PC-3 (cell line): ENCODE measurements around the gene SYNE4. TPM values are rescaled to one million over a fixed set of nuclear protein-coding genes. Genes with fewer than 3 reads are reported as not detected.

Experiments used
- ATAC-seq: fragments of 200-7000 bp; cut with Tn5 transposase; 2 replicates; pipeline ENCODE4 v1.9.1; 2020; ENCODE audit warnings: mild to moderate bottlenecking, moderate library complexity
- BruUV-seq: library from RNA; stranded (reverse); fragments of 400-500 nt; replicated peaks from 2 replicates; lab custom pipeline; 2021; lab: Mats Ljungman, UMichigan
- CTCF ChIA-PET: fragments of 300-600 bp; sonication (Branson Sonifier 250); formaldehyde crosslinking; loops from one replicate; lab custom pipeline; 2022; ENCODE audit warnings: antibody characterized with exemption; lab: Charles Lee
- POLR2A ChIA-PET: fragments of 300-600 bp; sonication (Branson Sonifier 250); formaldehyde crosslinking; loops from one replicate; lab custom pipeline; 2022; ENCODE audit warnings: antibody characterized with exemption; ENCODE audit not compliant: unreplicated experiment; lab: Charles Lee
- DNase-seq: peaks from one replicate; pipeline ENCODE4 v3.0.0-alpha.2; 2015
- H2AFZ ChIP-seq: fragments of 300-600 bp; sonication (generic); 2 replicates; pipeline ENCODE4 v1.6.0; 2016; ENCODE audit warnings: antibody characterized with exemption, low read length
- H3F3A ChIP-seq: fragments of 300-600 bp; sonication (generic); one replicate; pipeline ENCODE4 v1.6.0; 2017; ENCODE audit warnings: antibody characterized with exemption, low read length, control low read depth, mild to moderate bottlenecking; ENCODE audit not compliant: unreplicated experiment
- H3K27ac ChIP-seq: fragments of 300-600 bp; sonication (generic); 2 replicates; pipeline ENCODE4 v1.5.1; 2016; ENCODE audit warnings: mild to moderate bottlenecking, low read length
- H3K27me3 ChIP-seq: fragments of 300-600 bp; sonication (generic); 2 replicates; pipeline ENCODE4 v1.6.1; 2016; ENCODE audit warnings: low read length, mixed read lengths
- H3K36me3 ChIP-seq: fragments of 300-600 bp; sonication (generic); 2 replicates; pipeline ENCODE4 v1.6.1; 2016; ENCODE audit warnings: low read depth, mixed run types, low read length, mixed read lengths
- H3K4me1 ChIP-seq: fragments of 300-600 bp; sonication (generic); 2 replicates; pipeline ENCODE4 v1.5.1; 2016; ENCODE audit warnings: low read length; ENCODE audit not compliant: insufficient read depth
- H3K4me2 ChIP-seq: fragments of 300-600 bp; sonication (generic); 2 replicates; pipeline ENCODE4 v1.6.0; 2016; ENCODE audit warnings: low read length
- H3K4me3 ChIP-seq: fragments of 300-600 bp; sonication (generic); 2 replicates; pipeline ENCODE4 v1.5.1; 2016; ENCODE audit warnings: mild to moderate bottlenecking, low read length, mixed read lengths
- H3K79me2 ChIP-seq: fragments of 300-600 bp; sonication (generic); 2 replicates; pipeline ENCODE4 v1.6.1; 2017; ENCODE audit warnings: low read length, mixed read lengths
- H3K9ac ChIP-seq: fragments of 300-600 bp; sonication (generic); 2 replicates; pipeline ENCODE4 v1.6.0; 2016; ENCODE audit warnings: mild to moderate bottlenecking, low read length
- H3K9me2 ChIP-seq: fragments of 300-600 bp; sonication (generic); replicated peaks from 2 replicates; pipeline ENCODE4 v1.6.1; 2016; ENCODE audit warnings: mixed run types, low read length, mixed read lengths
- H3K9me3 ChIP-seq: fragments of 300-600 bp; sonication (generic); 2 replicates; pipeline ENCODE4 v1.6.1; 2016; ENCODE audit warnings: low read length, mixed read lengths
- H4K20me1 ChIP-seq: fragments of 300-600 bp; sonication (generic); 2 replicates; pipeline ENCODE4 v1.6.1; 2016; ENCODE audit warnings: low read length, mixed read lengths
- EZH2 ChIP-seq: fragments of 300-600 bp; sonication (generic); IDR thresholded peaks from one replicate; pipeline ENCODE4 v1.6.1; 2017; ENCODE audit warnings: antibody characterized with exemption, mild to moderate bottlenecking, low read length; ENCODE audit not compliant: unreplicated experiment
- EZH2phosphoT487 ChIP-seq: fragments of 300-600 bp; sonication (generic); IDR thresholded peaks from 2 replicates; pipeline ENCODE4 v1.6.1; 2018; ENCODE audit warnings: mild to moderate bottlenecking, antibody characterized with exemption, low read length, borderline replicate concordance
- intact Hi-C: fragments of 100-400 bp; cut with micrococcal nuclease; formaldehyde crosslinking; loops from 2 replicates; pipeline ENCODE4 v1.9.0; 2023
- total RNA-seq: library from RNA; depleted of rRNA; stranded (reverse); fragments of >200 nt; gene quantifications from 2 replicates; pipeline ENCODE4 v1.2.3, GENCODE V29; 2014
- TF ChIP-seq, protein P1 (sequence below): fragments of 300-600 bp; sonication (generic); conservative IDR thresholded peaks from 2 replicates; pipeline ENCODE4 v1.5.1; 2017; ENCODE audit warnings: antibody characterized with exemption, low read depth, mild to moderate bottlenecking, low read length

Gene SYNE4
- total RNA-seq, 1 experiment from 2014 or later, result 0.77 TPM

DNA sequence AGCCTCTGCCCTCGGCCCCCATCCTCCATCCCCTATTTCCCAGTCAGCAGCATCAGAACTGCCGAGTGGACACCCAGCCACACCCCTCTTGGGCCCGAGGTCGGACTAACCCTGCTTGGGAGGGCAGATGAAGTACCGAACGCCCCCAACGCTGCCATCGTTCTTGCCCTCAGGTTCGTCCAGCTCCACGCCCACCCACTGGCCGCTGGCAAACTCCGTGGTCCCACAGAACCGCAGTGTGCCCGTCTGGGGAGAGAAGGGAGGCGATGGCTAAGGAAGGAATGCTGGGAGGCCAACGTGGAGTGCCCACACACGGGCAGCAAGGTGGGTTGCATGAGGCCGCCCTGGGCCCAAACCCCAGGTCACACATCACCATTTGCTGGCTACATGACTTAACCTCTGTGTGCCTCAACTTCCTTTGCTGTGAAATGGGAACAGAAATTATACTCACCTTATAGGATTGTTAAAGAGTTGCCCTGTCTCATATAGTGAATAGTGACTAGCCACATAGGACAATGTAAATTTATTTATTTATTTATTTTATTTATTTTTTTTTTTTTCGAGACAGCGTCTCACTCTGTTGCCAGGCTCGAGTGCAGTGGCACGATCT is 10.6 kb upstream of the SYNE4 start:
- ATAC-seq, result no peak

DNA sequence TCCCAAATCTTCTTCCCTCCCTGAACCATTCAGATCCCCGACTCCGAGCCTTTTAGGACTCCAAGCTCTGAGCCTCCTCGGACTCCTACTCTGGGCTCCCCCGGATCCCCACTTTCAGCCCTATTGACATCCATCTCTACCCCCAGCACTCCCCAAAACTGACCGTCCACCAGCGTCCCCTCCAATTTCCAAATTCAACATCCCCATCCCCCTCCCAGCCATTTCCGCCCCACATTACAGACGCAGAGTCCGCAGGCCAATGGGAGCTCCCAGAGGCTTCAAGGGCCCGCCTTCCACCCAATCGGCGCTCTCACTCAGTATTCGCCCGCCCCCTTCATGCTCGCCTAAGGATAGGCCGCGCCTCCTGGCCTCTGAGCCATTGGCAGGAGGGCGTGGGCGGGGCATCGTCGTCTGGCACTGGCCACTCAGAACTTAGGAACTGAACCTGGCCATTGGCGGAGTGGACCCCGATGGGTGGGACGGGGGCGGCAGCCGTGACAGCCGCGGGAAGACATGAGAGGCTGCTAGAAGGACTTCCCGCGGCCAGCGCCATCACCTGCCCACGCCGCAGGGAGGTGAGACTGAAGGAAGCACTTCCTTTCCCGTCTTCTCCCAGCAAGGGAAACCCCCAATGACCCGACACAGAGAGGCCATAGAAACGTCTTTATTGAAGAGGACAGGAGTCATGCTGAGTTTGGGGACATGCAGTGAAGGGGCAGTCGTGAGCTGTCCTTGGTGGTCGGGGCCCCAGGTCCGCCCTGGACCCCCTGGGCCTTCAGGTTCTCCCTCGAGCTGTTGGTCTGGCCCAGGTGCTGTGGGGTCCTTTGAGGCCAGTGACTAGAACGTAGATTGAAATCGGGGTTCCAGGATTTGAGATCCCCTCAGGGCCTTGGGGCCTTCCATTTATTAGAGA is 5.7 kb upstream of the SYNE4 start, which contains the start of gene ALKBH6:
Gene ALKBH6 (minus strand): TSS at position 202 of the 913 bp plus-strand sequence. CDS start 816 bp downstream, outside the sequence.
- peak within 1 kb of the TSS; percentile 98 for H2AFZ ChIP-seq
- ATAC-seq, result peak; percentile 98
- TSS peak; percentile 86 for BruUV-seq
- no peaks in the 10 kb centered on the region for H3K9me3 ChIP-seq
- TF ChIP-seq EZH2 (no peak), EZH2phosphoT487 (no peak)
- TF ChIP-seq, protein P1, sequence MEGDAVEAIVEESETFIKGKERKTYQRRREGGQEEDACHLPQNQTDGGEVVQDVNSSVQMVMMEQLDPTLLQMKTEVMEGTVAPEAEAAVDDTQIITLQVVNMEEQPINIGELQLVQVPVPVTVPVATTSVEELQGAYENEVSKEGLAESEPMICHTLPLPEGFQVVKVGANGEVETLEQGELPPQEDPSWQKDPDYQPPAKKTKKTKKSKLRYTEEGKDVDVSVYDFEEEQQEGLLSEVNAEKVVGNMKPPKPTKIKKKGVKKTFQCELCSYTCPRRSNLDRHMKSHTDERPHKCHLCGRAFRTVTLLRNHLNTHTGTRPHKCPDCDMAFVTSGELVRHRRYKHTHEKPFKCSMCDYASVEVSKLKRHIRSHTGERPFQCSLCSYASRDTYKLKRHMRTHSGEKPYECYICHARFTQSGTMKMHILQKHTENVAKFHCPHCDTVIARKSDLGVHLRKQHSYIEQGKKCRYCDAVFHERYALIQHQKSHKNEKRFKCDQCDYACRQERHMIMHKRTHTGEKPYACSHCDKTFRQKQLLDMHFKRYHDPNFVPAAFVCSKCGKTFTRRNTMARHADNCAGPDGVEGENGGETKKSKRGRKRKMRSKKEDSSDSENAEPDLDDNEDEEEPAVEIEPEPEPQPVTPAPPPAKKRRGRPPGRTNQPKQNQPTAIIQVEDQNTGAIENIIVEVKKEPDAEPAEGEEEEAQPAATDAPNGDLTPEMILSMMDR, result no peak
- peak within 1 kb of the TSS; percentile 87 for H3K9ac ChIP-seq
- peak within 1 kb of the TSS; percentile 96 for H3K4me3 ChIP-seq
- no peaks in the 10 kb centered on the region for H3K27me3 ChIP-seq
- intact Hi-C loops, result loop anchor here (5.0 kb wide), 1 partner anchor 38 kb away; the partner anchor contains the start of genes THAP8 and WDR62
- H3K36me3 ChIP-seq, result no peaks in the 10 kb centered on the region
- H3K27ac ChIP-seq, result no peak within 1 kb of the TSS
- H3F3A ChIP-seq, result no peaks in the 10 kb centered on the region
- peak within 1 kb of the TSS; percentile 99 for H3K4me2 ChIP-seq
- CTCF ChIA-PET, result interaction anchor here (0.6 to 1.0 kb wide), 2 partner anchors 42 to 571 kb away, joined by 3 to 7 read pairs; no protein-coding TSS in a partner anchor
- H3K9me2 ChIP-seq, result no peaks in the 10 kb centered on the region
- H3K79me2 ChIP-seq, result peaks cover 25% of the 10 kb centered on the region
- peaks cover 11% of the 10 kb centered on the region for H3K4me1 ChIP-seq
- no peaks in the 10 kb centered on the region for H4K20me1 ChIP-seq
- peak; percentile 98 for DNase-seq
- POLR2A ChIA-PET, result interaction anchor here (0.6 kb wide), 1 partner anchor 111 kb away, joined by 3 read pairs; no protein-coding TSS in a partner anchor

More for the DNA sequence above, 10.6 kb upstream of the SYNE4 start:
- H3K9me2 ChIP-seq, result no peaks in the 10 kb centered on the region
- CTCF ChIA-PET, result no interaction called here
- no TSS peak for BruUV-seq
- intact Hi-C loops, result no loop called here
- no peaks in the 10 kb centered on the region for H3K9me3 ChIP-seq
- H3K4me1 ChIP-seq, result peaks cover 7% of the 10 kb centered on the region
- H3K36me3 ChIP-seq, result no peaks in the 10 kb centered on the region
- POLR2A ChIA-PET, result no interaction called here
- no peak overlapping the region for H3K4me2 ChIP-seq
- H3F3A ChIP-seq, result no peaks in the 10 kb centered on the region
- H2AFZ ChIP-seq, result no peak overlapping the region
- H3K9ac ChIP-seq, result no peak overlapping the region
- H4K20me1 ChIP-seq, result no peaks in the 10 kb centered on the region
- H3K4me3 ChIP-seq, result no peak overlapping the region
- H3K27ac ChIP-seq, result no peak overlapping the region
- DNase-seq, result no peak
- peaks cover 14% of the 10 kb centered on the region for H3K79me2 ChIP-seq
- TF ChIP-seq EZH2 (no peak), EZH2phosphoT487 (no peak)
- TF ChIP-seq, protein P1, result no peak
- H3K27me3 ChIP-seq, result no peaks in the 10 kb centered on the region
